ENCODE measurements around the gene ZNF414. TPM values are rescaled to one million over a fixed set of nuclear protein-coding genes. Genes with fewer than 3 reads are reported as not detected.
A peak's percentile ranks its signal among the peaks of the same experiment; 100 is the strongest.

ZNF414 gene
- total and polyA plus RNA-seq, 2 donors (not counting 1 experiment from before 2014, with no cell fraction given), result 43.8 to 52.0 TPM

DNA sequence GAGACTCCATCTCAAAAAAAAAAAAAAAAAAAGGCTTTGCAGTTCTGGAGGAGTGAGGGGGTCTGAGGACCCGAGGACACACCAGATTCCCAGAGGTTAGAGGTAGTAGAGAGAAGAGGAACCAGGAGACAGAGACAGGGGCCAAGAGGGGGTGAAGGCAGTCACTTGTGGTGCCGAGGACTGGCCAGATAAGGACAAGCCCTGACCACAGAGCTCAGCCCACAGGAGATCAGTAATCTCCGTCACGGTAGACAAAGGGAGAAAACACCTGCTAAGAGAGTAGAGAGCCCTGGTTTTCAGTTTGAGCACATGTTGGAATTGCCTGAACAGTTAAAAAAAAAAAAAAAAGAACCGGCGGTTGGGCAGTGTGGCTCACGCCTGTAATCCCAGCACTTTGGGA lies 9.8 kb downstream of the ZNF414 start:
- H3K4me3 ChIP-seq (ENCODE audit: control extremely low read depth in 1 of 5, extremely low read depth in 1 of 5, insufficient read depth in 1 of 5, low read depth in 2 of 5, low read length in 4 of 5), result no peak overlapping the region
- ChIA-PET CTCF (interaction anchor here (0.7 to 3.8 kb wide), 3 partner anchors 29 to 163 kb away, joined by 3 to 38 read pairs (median 4); partner anchors contain the start of gene MYO1F), POLR2A (no interaction called here)
- no peaks in the 10 kb centered on the region for H3K9me3 Mint-ChIP-seq (ENCODE audit: insufficient read depth)
- H4K20me1 ChIP-seq (ENCODE audit: control insufficient read depth, insufficient read depth, low read length, poor library complexity, severe bottlenecking), result no peaks in the 10 kb centered on the region
- peaks cover 0 to 10% (median 2%) of the 10 kb centered on the region in 4 experiments for H3K27me3 ChIP-seq (replicated peaks in 1 of 4; ENCODE audit: control extremely low read depth in 1 of 4, control insufficient read depth in 3 of 4, insufficient read depth in 4 of 4, low read length in 3 of 4)
- no peak for DNase-seq
- TF ChIP-seq, protein P1, sequence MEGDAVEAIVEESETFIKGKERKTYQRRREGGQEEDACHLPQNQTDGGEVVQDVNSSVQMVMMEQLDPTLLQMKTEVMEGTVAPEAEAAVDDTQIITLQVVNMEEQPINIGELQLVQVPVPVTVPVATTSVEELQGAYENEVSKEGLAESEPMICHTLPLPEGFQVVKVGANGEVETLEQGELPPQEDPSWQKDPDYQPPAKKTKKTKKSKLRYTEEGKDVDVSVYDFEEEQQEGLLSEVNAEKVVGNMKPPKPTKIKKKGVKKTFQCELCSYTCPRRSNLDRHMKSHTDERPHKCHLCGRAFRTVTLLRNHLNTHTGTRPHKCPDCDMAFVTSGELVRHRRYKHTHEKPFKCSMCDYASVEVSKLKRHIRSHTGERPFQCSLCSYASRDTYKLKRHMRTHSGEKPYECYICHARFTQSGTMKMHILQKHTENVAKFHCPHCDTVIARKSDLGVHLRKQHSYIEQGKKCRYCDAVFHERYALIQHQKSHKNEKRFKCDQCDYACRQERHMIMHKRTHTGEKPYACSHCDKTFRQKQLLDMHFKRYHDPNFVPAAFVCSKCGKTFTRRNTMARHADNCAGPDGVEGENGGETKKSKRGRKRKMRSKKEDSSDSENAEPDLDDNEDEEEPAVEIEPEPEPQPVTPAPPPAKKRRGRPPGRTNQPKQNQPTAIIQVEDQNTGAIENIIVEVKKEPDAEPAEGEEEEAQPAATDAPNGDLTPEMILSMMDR (IDR thresholded peaks at IDR 0.05), result no peak
- TF ChIP-seq EZH2 (IDR thresholded peaks at IDR 0.05; ENCODE audit: borderline replicate concordance, insufficient read depth, low read depth, low read length, poor library complexity, severe bottlenecking), result no peak
- H3K4me2 ChIP-seq (replicated peaks; ENCODE audit: low read depth, low read length, poor library complexity, severe bottlenecking), result no peak overlapping the region
- peaks cover 0 to 24% of the 10 kb centered on the region in 2 donors for H3K4me1 ChIP-seq (ENCODE audit: control insufficient read depth in 2 of 2, insufficient read depth in 2 of 2, low read length in 2 of 2)
- H3K79me2 ChIP-seq (ENCODE audit: control insufficient read depth, insufficient read depth, low read length), result no peaks in the 10 kb centered on the region
- no peak overlapping the region for H3K27ac ChIP-seq (ENCODE audit: low read length in 2 of 2)
- H3K9me3 ChIP-seq (ENCODE audit: control extremely low read depth in 1 of 3, control insufficient read depth in 2 of 3, insufficient read depth in 1 of 3, low read length in 2 of 3), result no peaks in the 10 kb centered on the region
- H3K4me3 Mint-ChIP-seq, result peak overlapping the region; percentile 49
- ATAC-seq (ENCODE audit: low read depth), result no peak
- H2AFZ ChIP-seq (ENCODE audit: insufficient read depth, low read depth, low read length, poor library complexity, severe bottlenecking), result no peak overlapping the region
- no peaks in the 10 kb centered on the region for H3K27me3 Mint-ChIP-seq
- H3K36me3 ChIP-seq (replicated peaks in 1 of 2; ENCODE audit: control extremely low read depth in 1 of 2, control insufficient read depth in 1 of 2, extremely low read depth in 1 of 2, insufficient read depth in 2 of 2, low read length in 1 of 2), result no peaks in the 10 kb centered on the region
- WGBS (ENCODE audit: insufficient coverage), result 40% methylated on average over 5 of the region's 7 CpGs
- H3K4me1 Mint-ChIP-seq, result peaks cover 9% of the 10 kb centered on the region
- intact Hi-C loops (cut with micrococcal nuclease), result no loop called here
- H3K27ac Mint-ChIP-seq, result no peak overlapping the region
- H3K9ac ChIP-seq (ENCODE audit: low read length), result no peak overlapping the region

- ATAC-seq (ENCODE audit: low read depth), result no peak
- H3K4me2 ChIP-seq (replicated peaks; ENCODE audit: low read depth, low read length, poor library complexity, severe bottlenecking), result no peak overlapping the region
- Mint-ChIP-seq H3K4me1 (peaks cover 9% of the 10 kb centered on the region), H3K27ac (no peak overlapping the region), H3K27me3 (no peaks in the 10 kb centered on the region), H3K4me3 (no peak overlapping the region), H3K9me3 (ENCODE audit: insufficient read depth) (no peaks in the 10 kb centered on the region)
- H3K79me2 ChIP-seq (ENCODE audit: control insufficient read depth, insufficient read depth, low read length), result no peaks in the 10 kb centered on the region
- no peaks in the 10 kb centered on the region for H3K9me3 ChIP-seq (ENCODE audit: control extremely low read depth in 1 of 3, control insufficient read depth in 2 of 3, insufficient read depth in 1 of 3, low read length in 2 of 3)
- peaks cover 0 to 10% (median 2%) of the 10 kb centered on the region in 4 experiments for H3K27me3 ChIP-seq (replicated peaks in 1 of 4; ENCODE audit: control extremely low read depth in 1 of 4, control insufficient read depth in 3 of 4, insufficient read depth in 4 of 4, low read length in 3 of 4)
- TF ChIP-seq EZH2 (IDR thresholded peaks at IDR 0.05; ENCODE audit: borderline replicate concordance, insufficient read depth, low read depth, low read length, poor library complexity, severe bottlenecking), result no peak
- TF ChIP-seq, protein P1 (IDR thresholded peaks at IDR 0.05), result no peak
- intact Hi-C loops (cut with micrococcal nuclease), result no loop called here
- H3K4me3 ChIP-seq (ENCODE audit: control extremely low read depth in 1 of 5, extremely low read depth in 1 of 5, insufficient read depth in 1 of 5, low read depth in 2 of 5, low read length in 4 of 5), result no peak overlapping the region
- no peak for DNase-seq
- 92% methylated on average over 5 of the region's 7 CpGs for WGBS (ENCODE audit: insufficient coverage)
- H2AFZ ChIP-seq (ENCODE audit: insufficient read depth, low read depth, low read length, poor library complexity, severe bottlenecking), result no peak overlapping the region
- H3K4me1 ChIP-seq (ENCODE audit: control insufficient read depth in 2 of 2, insufficient read depth in 2 of 2, low read length in 2 of 2), result peaks cover 0 to 24% of the 10 kb centered on the region in 2 donors
- no peaks in the 10 kb centered on the region for H4K20me1 ChIP-seq (ENCODE audit: control insufficient read depth, insufficient read depth, low read length, poor library complexity, severe bottlenecking)
- ChIA-PET POLR2A (no interaction called here), CTCF (interaction anchor here (0.9 to 1.1 kb wide), 2 partner anchors 29 to 359 kb away, joined by 3 read pairs; no protein-coding TSS in a partner anchor)
- H3K36me3 ChIP-seq (replicated peaks in 1 of 2; ENCODE audit: control extremely low read depth in 1 of 2, control insufficient read depth in 1 of 2, extremely low read depth in 1 of 2, insufficient read depth in 2 of 2, low read length in 1 of 2), result no peaks in the 10 kb centered on the region
- no peak overlapping the region for H3K9ac ChIP-seq (ENCODE audit: low read length)
- H3K27ac ChIP-seq (ENCODE audit: low read length in 2 of 2), result no peak overlapping the region
Measured at GRCh38 chr19:8503510-8503909, 10.5 kb downstream of the ZNF414 start.

Data from B cell (primary cell).